ENCODE data around the gene PRKG1. TPM values are rescaled to one million over a fixed set of nuclear protein-coding genes. Genes with fewer than 3 reads are reported as not detected.

PRKG1 gene
- total and polyA plus RNA-seq, 2 of the 4 experiments (the other 2 are of a cell fraction) = 3.5 to 18.3 TPM

- Histone ChIP-seq H3K9me3 (ENCODE audit: control insufficient read depth, insufficient read depth, low read length) (no peaks in the 10 kb centered on the region), H4K91ac (ENCODE audit: insufficient read depth, low read depth, low read length) (no peak overlapping the region), H4K8ac (ENCODE audit: low read depth in 2 of 2, low read length in 2 of 2) (no peak overlapping the region), H3K14ac (replicated peaks; ENCODE audit: low read depth, low read length) (no peak overlapping the region), H3K4ac (ENCODE audit: low read depth, low read length) (no peak overlapping the region), H2BK120ac (ENCODE audit: low read depth, low read length) (no peak overlapping the region), H3K36me3 (ENCODE audit: control insufficient read depth, insufficient read depth, low read length) (no peaks in the 10 kb centered on the region), H3K79me1 (ENCODE audit: low read depth in 1 of 2, low read length in 2 of 2) (peaks cover 0 to 9% of the 10 kb centered on the region in 2 experiments; a peak in 2 of 4 replicates), H3K9ac (ENCODE audit: low read depth, low read length) (no peak overlapping the region), H2BK20ac (ENCODE audit: low read depth, low read length) (no peak overlapping the region), H3K56ac (ENCODE audit: extremely low read depth, insufficient read depth, low read length) (no peak overlapping the region), H3K27ac (ENCODE audit: insufficient read depth, low read length) (no peak overlapping the region), H3K9me1 (ENCODE audit: insufficient read depth, low read length) (peaks cover 2% of the 10 kb centered on the region; the same call in 1 of the 2 replicates), H2BK5ac (ENCODE audit: low read depth, low read length, poor library complexity, severe bottlenecking) (no peak overlapping the region), H3K23ac (ENCODE audit: low read depth, low read length) (no peak overlapping the region), H4K20me1 (ENCODE audit: insufficient read depth, low read length) (no peaks in the 10 kb centered on the region), H3K4me1 (ENCODE audit: control insufficient read depth, insufficient read depth, low read length) (no peaks in the 10 kb centered on the region), H3K4me2 (ENCODE audit: low read depth, low read length) (no peak overlapping the region), H3K27me3 (ENCODE audit: control insufficient read depth, insufficient read depth, low read length) (no peaks in the 10 kb centered on the region), H2AK9ac (replicated peaks; ENCODE audit: low read depth, low read length, poor library complexity) (no peak overlapping the region), H2AFZ (replicated peaks; ENCODE audit: low read length, poor library complexity) (no peak overlapping the region), H2AK5ac (ENCODE audit: low read depth, low read length) (no peak overlapping the region), H2BK15ac (ENCODE audit: low read depth, low read length) (no peak overlapping the region), H4K5ac (ENCODE audit: low read depth, low read length) (no peak overlapping the region), H3K18ac (ENCODE audit: low read depth, low read length) (no peak overlapping the region), H3K4me3 (ENCODE audit: insufficient read depth, low read depth, low read length) (no peak overlapping the region)
- intact Hi-C loops (cut with micrococcal nuclease) = no loop called here
- WGBS, 2 experiments (ENCODE audit: extremely low coverage in 2 of 2, insufficient read length in 1 of 2) = 60% methylated on average over 1 of the region's 2 CpGs; no CpG with 5 or more reads in 1 of the 2 experiments
- ATAC-seq (ENCODE audit: low read depth) = no peak
- no peak for TF ChIP-seq BHLHE40 (IDR thresholded peaks at IDR 0.05; ENCODE audit: low read depth, low read length)
- no peak for TF ChIP-seq RAD21 (IDR thresholded peaks at IDR 0.05; ENCODE audit: low read length)
- no peak for TF ChIP-seq NFE2L2 (IDR thresholded peaks at IDR 0.05; ENCODE audit: low read depth, low read length)
- TF ChIP-seq FOS (IDR thresholded peaks at IDR 0.05; ENCODE audit: low read depth, low read length) = no peak
- TF ChIP-seq RCOR1 (IDR thresholded peaks at IDR 0.05; ENCODE audit: insufficient replicate concordance, low read length) = no peak
- TF ChIP-seq SMC3 (IDR thresholded peaks at IDR 0.05; ENCODE audit: low read depth, low read length) = no peak
- no peak for TF ChIP-seq USF2 (IDR thresholded peaks at IDR 0.05; ENCODE audit: low read depth, low read length)
- no peak for TF ChIP-seq CEBPB (IDR thresholded peaks at IDR 0.05; ENCODE audit: low read depth, low read length)
- no peak for TF ChIP-seq CTCF (conservative IDR thresholded peaks at IDR 0.05; ENCODE audit: low read depth, low read length)
- no peak for TF ChIP-seq MAZ (IDR thresholded peaks at IDR 0.05; ENCODE audit: borderline replicate concordance, low read depth, low read length)
- TF ChIP-seq RFX5 (IDR thresholded peaks at IDR 0.05; ENCODE audit: low read depth, low read length) = no peak
- no peak for TF ChIP-seq POLR2A (IDR thresholded peaks at IDR 0.05; ENCODE audit: low read depth, low read length)
- no peak for TF ChIP-seq ELK1 (IDR thresholded peaks at IDR 0.05; ENCODE audit: borderline replicate concordance, low read depth, low read length)
- TF ChIP-seq MAFK (IDR thresholded peaks at IDR 0.05; ENCODE audit: low read depth, low read length) = no peak
- TF ChIP-seq CHD1 (IDR thresholded peaks at IDR 0.05; ENCODE audit: low read depth, low read length) = no peak
- TF ChIP-seq MXI1 (IDR thresholded peaks at IDR 0.05; ENCODE audit: borderline replicate concordance, low read depth, low read length) = no peak
- in situ Hi-C loops (cut with MboI; ENCODE audit: low sequenced_read_pairs) = no loop called here
- BruUV-seq (replicated peaks) = no TSS peak
- POLR2A ChIA-PET (ENCODE audit: unreplicated experiment) = no interaction called here
- CTCF ChIA-PET = no interaction called here
- dilution Hi-C loops (cut with HindIII; ENCODE audit: low sequenced_read_pairs, unreplicated experiment) = no loop called here
- no peak for DNase-seq
These were observed 394.1 kb downstream of the PRKG1 start for GRCh38 chr10:51468424-51468823.
